Immature natural killer cell (primary cell): Measurements from ENCODE around the gene ARHGAP31. TPM values are rescaled to one million over a fixed set of nuclear protein-coding genes. Genes with fewer than 3 reads are reported as not detected.
"Not testable (repeated sequence)": the region's sequence is repeated elsewhere in the genome, so short reads cannot be mapped to it uniquely, and the experiment has no call there.

Source experiments
- DNase-seq, 3 donors: peaks; one replicate each; pipeline ENCODE4 v3.0.0; 2022; ENCODE audit warnings: mixed read lengths in 1 of 3
- H3K27ac Mint-ChIP-seq, 6 donors: one replicate each; pipeline ENCODE4 v1.8.0; 2020; ENCODE audit warnings: mixed read lengths in 6 of 6, mild to moderate bottlenecking in 5 of 6, inconsistent platforms in 4 of 6, moderate library complexity in 3 of 6
- H3K27me3 Mint-ChIP-seq, 3 donors: one replicate each; pipeline ENCODE4 v1.8.0; 2020 to 2021; ENCODE audit warnings: low read depth in 3 of 3, mild to moderate bottlenecking in 3 of 3, mixed read lengths in 3 of 3, moderate library complexity in 3 of 3, inconsistent platforms in 1 of 3
- H3K36me3 Mint-ChIP-seq, 3 donors: one replicate each; pipeline ENCODE4 v1.8.0; 2020; ENCODE audit warnings: mixed read lengths in 3 of 3, inconsistent platforms in 2 of 3, mild to moderate bottlenecking in 2 of 3
- H3K4me1 Mint-ChIP-seq, 2 donors: one replicate each; pipeline ENCODE4 v1.8.0; 2020; ENCODE audit warnings: inconsistent platforms in 2 of 2, mild to moderate bottlenecking in 2 of 2, mixed read lengths in 2 of 2, moderate library complexity in 1 of 2
- H3K4me3 Mint-ChIP-seq, 5 donors: one replicate each; pipeline ENCODE4 v1.8.0; 2020; ENCODE audit warnings: mild to moderate bottlenecking in 5 of 5, mixed read lengths in 5 of 5, inconsistent platforms in 3 of 5, moderate library complexity in 3 of 5
- H3K9me3 Mint-ChIP-seq, 6 donors: one replicate each; pipeline ENCODE4 v1.8.0; 2020; ENCODE audit warnings: mild to moderate bottlenecking in 6 of 6, mixed read lengths in 6 of 6, inconsistent platforms in 4 of 6, moderate library complexity in 3 of 6
- polyA plus RNA-seq, 3 donors: library from polyadenylated mRNA; unstranded; fragments of 300-500 nt; fragmentation: Illumina TruSeq; gene quantifications; one replicate each; pipeline ENCODE4 v1.2.3, GENCODE V29; 2021

Gene ARHGAP31
- polyA plus RNA-seq, 3 donors from 2014 or later, result 1.1 to 4.9 (median 2.8) TPM

- Mint-ChIP-seq H3K4me3 (no peak overlapping the region), H3K27ac (peak overlapping the region in 2 of 6 donors; percentile 18 to 36), H3K9me3 (no peaks in the 10 kb centered on the region), H3K36me3 (peaks cover 0 to 5% (median 4%) of the 10 kb centered on the region in 3 donors), H3K4me1 (peaks cover 17 to 22% of the 10 kb centered on the region in 2 donors), H3K27me3 (peaks cover 2 to 10% (median 9%) of the 10 kb centered on the region in 3 donors)
- no peak for DNase-seq
Measured at GRCh38 chr3:119302697-119303551, 8.7 kb downstream of the ARHGAP31 start.

GRCh38 chr3:119304201-119304713, 10.1 kb downstream of the ARHGAP31 start:
- no peak overlapping the region for H3K27ac Mint-ChIP-seq
- peaks cover 2 to 6% (median 6%) of the 10 kb centered on the region in 3 donors for H3K27me3 Mint-ChIP-seq
- H3K9me3 Mint-ChIP-seq, result no peaks in the 10 kb centered on the region
- H3K4me3 Mint-ChIP-seq, result no peak overlapping the region
- peaks cover 0 to 7% (median 7%) of the 10 kb centered on the region in 3 donors for H3K36me3 Mint-ChIP-seq
- no peak for DNase-seq
- peaks cover 7 to 11% of the 10 kb centered on the region in 2 donors for H3K4me1 Mint-ChIP-seq

DNA sequence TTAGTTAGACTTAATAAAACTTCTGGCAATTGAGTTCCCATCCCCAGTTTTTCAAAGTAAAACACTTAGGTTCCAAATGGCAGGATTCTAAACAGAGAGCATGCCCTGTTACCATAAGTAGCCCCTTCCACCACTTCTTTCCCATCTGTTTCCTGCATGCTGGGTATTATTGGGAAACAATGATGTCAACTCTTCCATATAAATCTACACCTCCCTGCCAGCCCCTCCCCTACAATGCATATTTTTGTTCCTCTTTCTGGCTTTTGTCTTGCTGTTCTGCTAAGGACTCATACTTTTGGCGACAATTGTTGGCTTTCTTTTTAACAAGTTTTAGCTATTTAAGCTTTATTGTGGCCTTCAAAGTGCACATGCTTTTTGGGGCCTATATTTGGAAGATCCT, 11.1 kb downstream of the ARHGAP31 start:
- no peaks in the 10 kb centered on the region for H3K9me3 Mint-ChIP-seq
- no peak overlapping the region for H3K4me3 Mint-ChIP-seq
- H3K4me1 Mint-ChIP-seq, result peaks cover 7 to 11% of the 10 kb centered on the region in 2 donors
- H3K27me3 Mint-ChIP-seq, result peaks cover 2 to 6% (median 6%) of the 10 kb centered on the region in 3 donors
- H3K36me3 Mint-ChIP-seq, result peaks cover 0 to 8% (median 7%) of the 10 kb centered on the region in 3 donors
- peak overlapping the region in 2 of 6 donors; percentile 11 to 57 for H3K27ac Mint-ChIP-seq
- no peak for DNase-seq

- H3K27me3 Mint-ChIP-seq, H3K4me3 Mint-ChIP-seq: not testable (repeated sequence)
Measured at GRCh38 chr3:119306378-119306777, 12.2 kb downstream of the ARHGAP31 start.

DNA sequence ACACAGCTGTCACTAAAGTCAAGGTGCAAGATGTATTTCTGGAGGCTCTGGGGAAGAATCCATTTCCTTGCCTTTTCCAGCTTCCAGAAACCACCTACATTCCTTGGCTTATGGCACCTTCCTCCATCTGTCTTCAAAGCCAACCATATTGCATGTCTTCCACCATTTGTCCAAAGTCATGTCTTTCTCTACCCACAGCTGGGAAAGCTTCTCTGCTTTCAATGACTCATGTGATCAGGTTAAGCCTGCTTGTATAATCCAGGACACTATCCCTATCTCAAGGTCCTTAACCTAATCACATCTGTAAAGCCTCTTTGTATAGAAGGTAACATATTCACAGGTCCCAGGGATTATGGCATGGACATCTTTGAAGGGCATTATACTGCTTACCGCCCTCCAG, 14.2 kb downstream of the ARHGAP31 start:
- peaks cover 0 to 20% (median 3%) of the 10 kb centered on the region in 3 donors for H3K36me3 Mint-ChIP-seq
- no peak overlapping the region for H3K4me3 Mint-ChIP-seq
- H3K27me3 Mint-ChIP-seq, result peaks cover 0 to 6% (median 2%) of the 10 kb centered on the region in 3 donors
- DNase-seq, result no peak
- no peaks in the 10 kb centered on the region for H3K9me3 Mint-ChIP-seq
- H3K27ac Mint-ChIP-seq, result no peak overlapping the region
- no peaks in the 10 kb centered on the region for H3K4me1 Mint-ChIP-seq

More at GRCh38 chr3:119306378-119306777, 12.2 kb downstream of the ARHGAP31 start:
- H3K27ac Mint-ChIP-seq, H3K4me1 Mint-ChIP-seq, DNase-seq, H3K9me3 Mint-ChIP-seq: not testable (repeated sequence)
- peaks cover 0 to 13% (median 7%) of the 10 kb centered on the region in 3 donors for H3K36me3 Mint-ChIP-seq

DNA sequence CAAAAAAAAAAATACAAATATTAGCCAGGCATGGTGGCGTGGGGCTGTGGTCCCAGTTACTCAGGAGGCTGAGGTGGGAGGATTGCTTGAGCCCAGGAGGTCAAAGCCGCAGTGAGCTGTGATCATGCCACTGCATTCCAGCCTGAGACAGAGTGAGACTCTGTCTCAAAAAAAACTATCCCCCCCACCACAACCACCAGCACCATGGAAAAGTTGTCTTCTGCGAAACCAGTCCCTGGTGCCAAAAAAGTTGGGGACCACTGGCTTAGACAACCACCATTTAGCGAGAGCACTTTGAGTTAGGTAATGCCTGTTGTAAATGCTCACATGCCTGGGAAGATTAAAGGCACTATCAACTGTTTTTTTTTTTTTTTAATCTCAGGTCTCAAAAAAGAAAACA, 15.4 kb downstream of the ARHGAP31 start:
- Mint-ChIP-seq H3K4me1 (no peaks in the 10 kb centered on the region), H3K27ac (no peak overlapping the region), H3K9me3 (no peaks in the 10 kb centered on the region), H3K4me3 (no peak overlapping the region), H3K27me3 (peaks cover 0 to 3% (median 2%) of the 10 kb centered on the region in 3 donors), H3K36me3 (peaks cover 0 to 20% (median 12%) of the 10 kb centered on the region in 3 donors)
- no peak for DNase-seq

- Mint-ChIP-seq H3K27me3 (peaks cover 0 to 3% (median 2%) of the 10 kb centered on the region in 3 donors), H3K36me3 (peaks cover 0 to 20% (median 12%) of the 10 kb centered on the region in 3 donors), H3K4me1 (no peaks in the 10 kb centered on the region), H3K27ac (no peak overlapping the region), H3K9me3 (no peaks in the 10 kb centered on the region), H3K4me3 (no peak overlapping the region)
- no peak for DNase-seq
Measured at GRCh38 chr3:119310071-119310470, 15.9 kb downstream of the ARHGAP31 start.

DNA sequence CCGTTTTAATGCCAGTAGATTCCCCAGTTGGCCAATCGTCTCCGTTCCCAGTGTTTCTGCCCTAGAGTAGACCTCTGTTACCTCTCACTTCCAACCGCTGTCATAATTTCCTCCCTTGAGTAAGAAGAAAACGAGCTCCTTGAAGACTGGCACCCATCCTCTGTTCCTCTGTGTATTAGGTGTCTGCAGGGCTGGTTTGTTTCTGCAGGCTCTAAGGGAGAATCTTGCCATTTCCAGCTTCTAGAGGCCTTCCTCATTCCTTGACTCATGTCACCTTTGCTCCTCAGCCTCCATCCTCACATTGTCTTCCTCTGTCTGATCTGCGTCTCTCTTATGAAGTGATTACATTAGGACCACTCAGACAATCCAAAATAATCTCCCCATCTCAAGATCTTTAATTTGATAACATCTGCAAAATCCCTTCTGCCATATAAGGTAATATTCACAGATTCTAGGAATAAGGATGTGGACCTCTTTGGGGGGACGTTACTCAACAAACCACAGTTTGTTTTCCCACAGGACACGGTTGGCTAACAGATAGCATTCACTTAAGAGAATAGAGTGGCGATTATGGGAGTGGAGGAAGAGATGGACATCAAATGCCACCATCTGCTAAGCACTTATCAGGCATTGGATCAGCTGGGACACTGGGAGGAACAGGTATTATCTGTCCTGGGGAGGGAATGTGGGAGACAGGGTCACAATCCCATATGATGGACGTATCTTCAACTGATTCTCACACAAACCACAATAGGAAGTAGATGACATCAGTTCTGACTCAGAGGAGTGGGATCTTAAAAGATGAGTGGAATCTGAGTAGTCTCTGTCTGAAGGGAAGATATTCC, 17.1 kb downstream of the ARHGAP31 start:
- no peak for DNase-seq
- H3K4me1 Mint-ChIP-seq, result no peaks in the 10 kb centered on the region

GRCh38 chr3:119313461-119313860, 19.3 kb downstream of the ARHGAP31 start:
- no peak for DNase-seq
- Mint-ChIP-seq H3K4me1 (no peaks in the 10 kb centered on the region), H3K27me3 (peaks cover 0 to 2% (median 0%) of the 10 kb centered on the region in 3 donors), H3K9me3 (no peaks in the 10 kb centered on the region), H3K27ac (no peak overlapping the region), H3K36me3 (peaks cover 0 to 15% (median 10%) of the 10 kb centered on the region in 3 donors), H3K4me3 (no peak overlapping the region)

More for the DNA sequence above, 17.1 kb downstream of the ARHGAP31 start:
- no peak overlapping the region for H3K4me3 Mint-ChIP-seq
- peaks cover 0 to 2% (median 1%) of the 10 kb centered on the region in 3 donors for H3K27me3 Mint-ChIP-seq
- H3K9me3 Mint-ChIP-seq, result no peaks in the 10 kb centered on the region
- H3K36me3 Mint-ChIP-seq, result peaks cover 0 to 20% (median 12%) of the 10 kb centered on the region in 3 donors
- peak overlapping the region in 3 of 6 donors; percentile 2 to 31 (median 10) for H3K27ac Mint-ChIP-seq

- Mint-ChIP-seq H3K4me3 (no peak overlapping the region), H3K36me3 (peaks cover 0 to 13% (median 9%) of the 10 kb centered on the region in 3 donors), H3K27ac (no peak overlapping the region), H3K27me3 (peaks cover 0 to 2% (median 0%) of the 10 kb centered on the region in 3 donors), H3K4me1 (no peaks in the 10 kb centered on the region), H3K9me3 (no peaks in the 10 kb centered on the region)
- no peak for DNase-seq
Measured at GRCh38 chr3:119314821-119315220, 20.6 kb downstream of the ARHGAP31 start.

DNA sequence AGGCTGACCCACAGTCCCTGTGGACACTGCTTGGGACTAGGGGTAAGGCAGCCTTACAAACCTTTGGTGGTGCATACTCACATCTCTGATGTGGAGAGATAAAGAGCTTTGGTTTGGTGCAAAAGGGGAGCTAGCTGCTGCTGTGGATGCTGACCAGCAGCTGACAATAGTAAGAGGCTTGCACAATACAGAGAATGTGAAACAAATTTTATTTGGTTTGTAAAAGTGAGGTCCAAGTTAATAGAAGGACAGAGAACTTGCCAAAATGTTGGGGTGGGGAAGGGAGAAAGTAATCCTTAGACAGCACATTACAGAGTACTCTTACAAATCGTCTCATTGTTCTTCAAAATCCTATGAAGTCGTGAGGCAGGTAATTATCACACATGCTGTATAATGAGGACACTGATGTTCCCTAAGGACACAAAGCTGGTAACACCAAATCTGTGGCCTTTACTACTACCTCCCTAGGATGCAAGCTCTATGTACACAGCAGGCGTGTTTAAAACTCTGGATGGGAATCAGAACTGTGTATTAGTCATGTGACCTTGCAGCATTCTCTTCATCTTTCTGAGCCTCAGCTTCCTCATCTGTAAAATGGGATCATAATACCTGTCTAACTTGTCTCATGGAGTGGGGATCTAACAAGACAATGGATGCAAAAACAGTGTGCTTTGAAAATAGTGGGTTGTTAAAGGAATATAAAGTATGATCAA, 21.6 kb downstream of the ARHGAP31 start:
- Mint-ChIP-seq H3K4me1 (no peaks in the 10 kb centered on the region), H3K9me3 (no peaks in the 10 kb centered on the region), H3K27me3 (peaks cover 0 to 2% (median 0%) of the 10 kb centered on the region in 3 donors), H3K36me3 (peaks cover 0 to 13% (median 9%) of the 10 kb centered on the region in 3 donors), H3K27ac (no peak overlapping the region), H3K4me3 (no peak overlapping the region)
- DNase-seq, result no peak

GRCh38 chr3:119316313-119316670, 22.1 kb downstream of the ARHGAP31 start:
- peaks cover 0 to 9% (median 8%) of the 10 kb centered on the region in 3 donors for H3K36me3 Mint-ChIP-seq
- no peaks in the 10 kb centered on the region for H3K9me3 Mint-ChIP-seq
- H3K27ac Mint-ChIP-seq, result peak overlapping the region in 1 of 6 donors; percentile 43
- H3K4me1 Mint-ChIP-seq, result no peaks in the 10 kb centered on the region
- no peak for DNase-seq
- no peak overlapping the region for H3K4me3 Mint-ChIP-seq
- no peaks in the 10 kb centered on the region for H3K27me3 Mint-ChIP-seq

- Mint-ChIP-seq H3K27ac (peak overlapping the region in 1 of 6 donors; percentile 47), H3K9me3 (no peaks in the 10 kb centered on the region), H3K4me1 (peaks cover 13 to 15% of the 10 kb centered on the region in 2 donors), H3K27me3 (peaks cover 2 to 8% (median 3%) of the 10 kb centered on the region in 3 donors), H3K4me3 (no peak overlapping the region), H3K36me3 (peaks cover 0 to 5% (median 0%) of the 10 kb centered on the region in 3 donors)
- no peak for DNase-seq
Measured at GRCh38 chr3:119318876-119319275, 24.7 kb downstream of the ARHGAP31 start.
